SU-DHL-6 (cell line): ENCODE results near the gene EGFL7.

Source experiments
- EZH2phosphoT487 ChIP-seq: fragments of 200-600 bp; sonication (generic), shearing (Covaris generic); conservative IDR thresholded peaks from 2 replicates; pipeline ENCODE4 v1.6.1; 2018; ENCODE audit warnings: mild to moderate bottlenecking, antibody characterized with exemption, low read length, moderate library complexity, mixed read lengths
- TF ChIP-seq, protein P1 (sequence below): fragments of 200-600 bp; sonication (generic); IDR thresholded peaks from one replicate; pipeline ENCODE4 v1.5.1; 2017; ENCODE audit warnings: antibody characterized with exemption, mild to moderate bottlenecking, low read length, moderate library complexity; ENCODE audit not compliant: insufficient read depth, poor library complexity, severe bottlenecking

DNA sequence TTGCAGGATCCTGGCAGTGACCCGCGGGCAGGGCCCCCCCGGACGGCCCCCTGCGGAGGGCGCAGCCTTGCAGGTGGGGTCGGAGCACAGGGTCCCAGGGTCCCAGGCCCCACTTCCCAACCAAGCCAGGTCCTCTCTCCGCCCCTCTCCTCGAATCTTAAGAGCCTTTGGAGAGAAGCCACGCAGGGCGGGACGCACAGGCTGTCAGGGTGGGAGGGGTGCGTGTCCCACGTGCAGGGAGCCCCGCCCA, 18.4 kb upstream of the EGFL7 start:
- TF ChIP-seq, protein P1, sequence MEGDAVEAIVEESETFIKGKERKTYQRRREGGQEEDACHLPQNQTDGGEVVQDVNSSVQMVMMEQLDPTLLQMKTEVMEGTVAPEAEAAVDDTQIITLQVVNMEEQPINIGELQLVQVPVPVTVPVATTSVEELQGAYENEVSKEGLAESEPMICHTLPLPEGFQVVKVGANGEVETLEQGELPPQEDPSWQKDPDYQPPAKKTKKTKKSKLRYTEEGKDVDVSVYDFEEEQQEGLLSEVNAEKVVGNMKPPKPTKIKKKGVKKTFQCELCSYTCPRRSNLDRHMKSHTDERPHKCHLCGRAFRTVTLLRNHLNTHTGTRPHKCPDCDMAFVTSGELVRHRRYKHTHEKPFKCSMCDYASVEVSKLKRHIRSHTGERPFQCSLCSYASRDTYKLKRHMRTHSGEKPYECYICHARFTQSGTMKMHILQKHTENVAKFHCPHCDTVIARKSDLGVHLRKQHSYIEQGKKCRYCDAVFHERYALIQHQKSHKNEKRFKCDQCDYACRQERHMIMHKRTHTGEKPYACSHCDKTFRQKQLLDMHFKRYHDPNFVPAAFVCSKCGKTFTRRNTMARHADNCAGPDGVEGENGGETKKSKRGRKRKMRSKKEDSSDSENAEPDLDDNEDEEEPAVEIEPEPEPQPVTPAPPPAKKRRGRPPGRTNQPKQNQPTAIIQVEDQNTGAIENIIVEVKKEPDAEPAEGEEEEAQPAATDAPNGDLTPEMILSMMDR, result no peak
- TF ChIP-seq EZH2phosphoT487, result no peak
